ENCODE measurements around the gene TMEM39B. TPM values are rescaled to one million over a fixed set of nuclear protein-coding genes. Genes with fewer than 3 reads are reported as not detected.

TMEM39B gene
- total and polyA plus RNA-seq, 2 of the 4 experiments (the other 2 are of a cell fraction), result 6.5 to 28.7 TPM

DNA sequence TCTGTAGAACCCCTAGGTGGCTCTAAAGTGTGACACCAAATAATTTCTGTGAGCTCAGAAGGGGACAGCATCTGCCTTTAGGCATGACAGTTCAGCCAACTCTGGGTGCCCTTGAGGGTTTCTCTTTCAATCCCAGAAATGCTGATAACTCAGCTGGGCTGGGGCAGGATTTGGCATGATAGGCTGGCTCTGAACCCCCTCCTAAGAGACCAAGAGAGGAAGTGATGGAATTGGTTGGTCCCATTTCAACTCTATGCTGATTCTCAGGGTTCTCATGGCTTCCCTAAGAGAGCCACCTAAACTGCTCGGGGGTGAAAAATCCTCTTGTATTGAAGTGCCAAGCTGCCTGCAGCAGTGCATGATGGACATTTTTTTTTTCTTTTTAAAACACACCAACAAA lies 28.5 kb upstream of the TMEM39B start:
- no peak for ATAC-seq (ENCODE audit: low read depth)
- Histone ChIP-seq H3K36me3 (ENCODE audit: control insufficient read depth, insufficient read depth, low read length) (peaks cover 53% of the 10 kb centered on the region), H3K4ac (ENCODE audit: low read depth, low read length) (no peak overlapping the region), H3K4me2 (ENCODE audit: low read depth, low read length) (no peak overlapping the region), H2AK5ac (ENCODE audit: low read depth, low read length) (no peak overlapping the region), H2BK5ac (ENCODE audit: low read depth, low read length, poor library complexity, severe bottlenecking) (no peak overlapping the region), H3K27me3 (ENCODE audit: control insufficient read depth, insufficient read depth, low read length) (no peaks in the 10 kb centered on the region), H3K27ac (ENCODE audit: insufficient read depth, low read length) (no peak overlapping the region), H3K4me1 (ENCODE audit: control insufficient read depth, insufficient read depth, low read length) (peaks cover 12% of the 10 kb centered on the region), H2AFZ (replicated peaks; ENCODE audit: low read length, poor library complexity) (no peak overlapping the region), H3K14ac (replicated peaks; ENCODE audit: low read depth, low read length) (no peak overlapping the region), H4K20me1 (ENCODE audit: insufficient read depth, low read length) (peaks cover 49% of the 10 kb centered on the region), H3K23ac (ENCODE audit: low read depth, low read length) (no peak overlapping the region), H3K79me1 (ENCODE audit: low read depth in 1 of 2, low read length in 2 of 2) (peaks cover 38 to 55% of the 10 kb centered on the region in 2 experiments), H3K9ac (ENCODE audit: low read depth, low read length) (no peak overlapping the region), H2BK20ac (ENCODE audit: low read depth, low read length) (no peak overlapping the region), H4K5ac (ENCODE audit: low read depth, low read length) (no peak overlapping the region), H4K8ac (ENCODE audit: low read depth in 2 of 2, low read length in 2 of 2) (no peak overlapping the region; a peak in 1 of 4 replicates), H4K91ac (ENCODE audit: insufficient read depth, low read depth, low read length) (no peak overlapping the region), H3K18ac (ENCODE audit: low read depth, low read length) (no peak overlapping the region), H2BK15ac (ENCODE audit: low read depth, low read length) (no peak overlapping the region), H3K4me3 (ENCODE audit: insufficient read depth, low read depth, low read length) (no peak overlapping the region), H3K9me3 (ENCODE audit: control insufficient read depth, insufficient read depth, low read length) (no peaks in the 10 kb centered on the region), H2BK120ac (ENCODE audit: low read depth, low read length) (no peak overlapping the region), H2AK9ac (replicated peaks; ENCODE audit: low read depth, low read length, poor library complexity) (no peak overlapping the region), H3K56ac (ENCODE audit: extremely low read depth, insufficient read depth, low read length) (no peak overlapping the region), H3K9me1 (ENCODE audit: insufficient read depth, low read length) (peaks cover 7% of the 10 kb centered on the region)
- POLR2A ChIA-PET (ENCODE audit: unreplicated experiment), result no interaction called here
- in situ Hi-C loops (cut with MboI; ENCODE audit: low sequenced_read_pairs), result no loop called here
- no peak for DNase-seq
- dilution Hi-C loops (cut with HindIII; ENCODE audit: low sequenced_read_pairs, unreplicated experiment), result no loop called here
- intact Hi-C loops (cut with micrococcal nuclease), result no loop called here
- no peak for TF ChIP-seq POLR2A (IDR thresholded peaks at IDR 0.05; ENCODE audit: low read depth, low read length)
- no peak for TF ChIP-seq MAZ (IDR thresholded peaks at IDR 0.05; ENCODE audit: borderline replicate concordance, low read depth, low read length)
- TF ChIP-seq SMC3 (IDR thresholded peaks at IDR 0.05; ENCODE audit: low read depth, low read length), result no peak
- no peak for TF ChIP-seq BHLHE40 (IDR thresholded peaks at IDR 0.05; ENCODE audit: low read depth, low read length)
- no peak for TF ChIP-seq CEBPB (IDR thresholded peaks at IDR 0.05; ENCODE audit: low read depth, low read length)
- TF ChIP-seq, protein P1, sequence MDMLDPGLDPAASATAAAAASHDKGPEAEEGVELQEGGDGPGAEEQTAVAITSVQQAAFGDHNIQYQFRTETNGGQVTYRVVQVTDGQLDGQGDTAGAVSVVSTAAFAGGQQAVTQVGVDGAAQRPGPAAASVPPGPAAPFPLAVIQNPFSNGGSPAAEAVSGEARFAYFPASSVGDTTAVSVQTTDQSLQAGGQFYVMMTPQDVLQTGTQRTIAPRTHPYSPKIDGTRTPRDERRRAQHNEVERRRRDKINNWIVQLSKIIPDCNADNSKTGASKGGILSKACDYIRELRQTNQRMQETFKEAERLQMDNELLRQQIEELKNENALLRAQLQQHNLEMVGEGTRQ (IDR thresholded peaks at IDR 0.05; ENCODE audit: low read depth, low read length), result no peak
- TF ChIP-seq MXI1 (IDR thresholded peaks at IDR 0.05; ENCODE audit: borderline replicate concordance, low read depth, low read length), result no peak
- TF ChIP-seq, protein P2, sequence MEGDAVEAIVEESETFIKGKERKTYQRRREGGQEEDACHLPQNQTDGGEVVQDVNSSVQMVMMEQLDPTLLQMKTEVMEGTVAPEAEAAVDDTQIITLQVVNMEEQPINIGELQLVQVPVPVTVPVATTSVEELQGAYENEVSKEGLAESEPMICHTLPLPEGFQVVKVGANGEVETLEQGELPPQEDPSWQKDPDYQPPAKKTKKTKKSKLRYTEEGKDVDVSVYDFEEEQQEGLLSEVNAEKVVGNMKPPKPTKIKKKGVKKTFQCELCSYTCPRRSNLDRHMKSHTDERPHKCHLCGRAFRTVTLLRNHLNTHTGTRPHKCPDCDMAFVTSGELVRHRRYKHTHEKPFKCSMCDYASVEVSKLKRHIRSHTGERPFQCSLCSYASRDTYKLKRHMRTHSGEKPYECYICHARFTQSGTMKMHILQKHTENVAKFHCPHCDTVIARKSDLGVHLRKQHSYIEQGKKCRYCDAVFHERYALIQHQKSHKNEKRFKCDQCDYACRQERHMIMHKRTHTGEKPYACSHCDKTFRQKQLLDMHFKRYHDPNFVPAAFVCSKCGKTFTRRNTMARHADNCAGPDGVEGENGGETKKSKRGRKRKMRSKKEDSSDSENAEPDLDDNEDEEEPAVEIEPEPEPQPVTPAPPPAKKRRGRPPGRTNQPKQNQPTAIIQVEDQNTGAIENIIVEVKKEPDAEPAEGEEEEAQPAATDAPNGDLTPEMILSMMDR (conservative IDR thresholded peaks at IDR 0.05; ENCODE audit: low read depth, low read length), result no peak
- no peak for TF ChIP-seq RFX5 (IDR thresholded peaks at IDR 0.05; ENCODE audit: low read depth, low read length)
- TF ChIP-seq RCOR1 (IDR thresholded peaks at IDR 0.05; ENCODE audit: insufficient replicate concordance, low read length), result no peak
- no peak for TF ChIP-seq CHD1 (IDR thresholded peaks at IDR 0.05; ENCODE audit: low read depth, low read length)
- no peak for TF ChIP-seq MAFK (IDR thresholded peaks at IDR 0.05; ENCODE audit: low read depth, low read length)
- TF ChIP-seq RAD21 (IDR thresholded peaks at IDR 0.05; ENCODE audit: low read length), result no peak
- no peak for TF ChIP-seq FOS (IDR thresholded peaks at IDR 0.05; ENCODE audit: low read depth, low read length)
- TF ChIP-seq ELK1 (IDR thresholded peaks at IDR 0.05; ENCODE audit: borderline replicate concordance, low read depth, low read length), result no peak
- no peak for TF ChIP-seq NFE2L2 (IDR thresholded peaks at IDR 0.05; ENCODE audit: low read depth, low read length)
- BruUV-seq (replicated peaks), result no TSS peak
- CTCF ChIA-PET, result interaction anchor here (1.7 kb wide), 1 partner anchor 18 kb away, joined by 5 read pairs; no protein-coding TSS in a partner anchor
- WGBS, 2 experiments (ENCODE audit: extremely low coverage in 2 of 2, insufficient read length in 1 of 2), result no CpG with 5 or more reads among the region's 1 CpG

Data from IMR-90 (cell line).